HG03097 (cell line): ENCODE data around the gene IST1.
A peak's percentile ranks its signal among the peaks of the same experiment; 100 is the strongest.
"Not testable (repeated sequence)": the region's sequence is repeated elsewhere in the genome, so short reads cannot be mapped to it uniquely, and the experiment has no call there.

ENCODE experiments used
- ATAC-seq: cut with Tn5 transposase; IDR thresholded peaks from one replicate; pipeline ENCODE4 v1.9.1; 2021; ENCODE audit not compliant: unreplicated experiment, low FRiP score

The IST1 gene

DNA sequence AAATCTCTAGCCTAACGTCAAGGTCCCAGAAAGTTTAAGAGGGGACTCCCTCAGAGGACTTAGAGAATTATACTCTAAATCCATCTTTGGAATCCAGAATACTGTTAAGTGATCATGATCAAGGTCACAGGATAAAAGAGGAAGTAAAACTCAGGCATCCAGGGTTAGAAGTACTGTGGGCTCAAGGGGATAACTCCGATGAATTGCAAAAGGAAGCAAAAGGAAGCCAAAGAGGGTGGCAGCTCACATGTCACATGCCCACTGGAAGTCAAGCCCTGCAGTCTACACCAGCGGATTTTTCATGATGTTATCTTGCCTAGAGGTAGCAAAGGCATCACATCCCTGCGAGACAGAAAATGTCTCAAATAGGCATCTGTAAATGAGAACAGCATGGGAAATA, 15.2 kb upstream of the IST1 start:
- no peak for ATAC-seq

- peak; percentile 50 for ATAC-seq
Observed at GRCh38 chr16:71882505-71883167, 12.7 kb upstream of the IST1 start.

DNA sequence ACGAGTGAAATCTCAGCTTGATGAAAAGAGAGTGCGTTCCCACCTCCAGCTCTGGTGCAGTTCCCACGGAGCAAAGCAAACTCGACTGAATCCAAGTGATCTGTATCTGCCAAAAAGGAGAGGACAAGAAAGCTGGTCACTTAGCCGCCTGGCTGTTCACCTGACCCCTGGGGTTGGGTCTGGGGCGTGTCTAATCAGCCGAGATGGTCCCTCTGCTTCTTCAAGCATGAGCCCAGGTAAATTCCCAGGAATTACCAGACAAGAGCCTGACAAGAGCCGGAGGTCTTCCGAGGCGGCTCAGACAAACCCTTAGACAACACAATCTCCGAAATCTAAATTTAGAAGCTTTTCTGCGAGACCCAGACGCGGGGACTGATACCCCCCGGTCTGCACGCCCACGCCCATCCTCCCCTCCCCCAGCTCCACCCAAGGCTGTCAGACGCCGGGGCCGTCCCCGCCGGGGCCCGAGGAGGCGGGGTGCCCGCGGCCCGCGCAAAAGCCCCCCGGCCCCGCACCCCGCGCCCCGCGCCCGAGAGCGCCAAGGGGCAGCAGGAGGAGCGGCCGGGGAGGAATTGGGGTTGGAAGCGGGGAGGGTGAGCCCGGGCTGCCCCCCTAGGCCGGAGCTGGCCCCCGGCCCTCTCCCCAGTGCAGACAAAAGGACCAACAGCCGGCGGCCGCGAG, 12.0 kb upstream of the IST1 start:
- no peak for ATAC-seq

- ATAC-seq, result no peak
Observed at GRCh38 chr16:71883849-71884638, 11.3 kb upstream of the IST1 start, which contains the start of gene ZNF821. Gene ZNF821 (minus strand): TSS chr16:71884182. CDS start chr16:71879946, 4,236 bp downstream.

DNA sequence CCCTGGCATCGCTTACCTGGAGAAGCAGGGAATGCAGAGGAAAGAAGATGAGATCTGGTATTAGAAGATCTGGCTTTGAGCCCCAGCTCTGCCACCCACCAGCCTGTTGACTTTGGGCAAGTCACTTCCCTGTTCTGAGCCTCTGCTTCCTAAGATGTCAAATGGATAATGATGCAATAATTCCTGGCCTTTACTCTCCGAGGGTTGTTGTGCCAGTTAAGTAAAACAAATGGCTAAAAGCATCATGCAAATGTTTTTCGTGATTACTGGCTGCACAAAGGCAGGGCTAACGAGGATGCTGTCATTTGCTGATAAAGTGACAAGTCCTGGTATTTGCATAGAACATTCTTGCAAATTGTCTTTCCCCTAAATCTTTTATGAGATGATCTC, 10.1 kb upstream of the IST1 start:
- no peak for ATAC-seq

GRCh38 chr16:71889147-71889546, 6.2 kb upstream of the IST1 start:
- no peak for ATAC-seq

DNA sequence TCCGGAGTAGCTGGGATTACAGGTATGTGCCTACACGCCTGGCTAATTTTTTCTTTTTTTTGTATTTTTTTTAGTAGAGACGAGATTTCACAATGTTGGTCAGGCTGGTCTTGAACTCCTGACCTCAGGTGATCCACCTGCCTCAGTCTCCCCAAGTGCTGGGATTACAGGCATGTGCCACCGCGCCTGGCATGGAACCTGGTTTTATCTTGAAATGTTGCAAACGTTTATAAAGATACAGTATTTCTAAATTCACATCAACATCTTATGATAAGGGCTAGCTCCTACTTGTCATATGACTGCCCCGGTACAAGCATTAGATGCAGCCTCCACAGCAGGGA, 1.5 kb upstream of the IST1 start:
- ATAC-seq, result no peak

- no peak for ATAC-seq
Observed at GRCh38 chr16:71894229-71894920, 956 bp upstream of the IST1 start.

DNA sequence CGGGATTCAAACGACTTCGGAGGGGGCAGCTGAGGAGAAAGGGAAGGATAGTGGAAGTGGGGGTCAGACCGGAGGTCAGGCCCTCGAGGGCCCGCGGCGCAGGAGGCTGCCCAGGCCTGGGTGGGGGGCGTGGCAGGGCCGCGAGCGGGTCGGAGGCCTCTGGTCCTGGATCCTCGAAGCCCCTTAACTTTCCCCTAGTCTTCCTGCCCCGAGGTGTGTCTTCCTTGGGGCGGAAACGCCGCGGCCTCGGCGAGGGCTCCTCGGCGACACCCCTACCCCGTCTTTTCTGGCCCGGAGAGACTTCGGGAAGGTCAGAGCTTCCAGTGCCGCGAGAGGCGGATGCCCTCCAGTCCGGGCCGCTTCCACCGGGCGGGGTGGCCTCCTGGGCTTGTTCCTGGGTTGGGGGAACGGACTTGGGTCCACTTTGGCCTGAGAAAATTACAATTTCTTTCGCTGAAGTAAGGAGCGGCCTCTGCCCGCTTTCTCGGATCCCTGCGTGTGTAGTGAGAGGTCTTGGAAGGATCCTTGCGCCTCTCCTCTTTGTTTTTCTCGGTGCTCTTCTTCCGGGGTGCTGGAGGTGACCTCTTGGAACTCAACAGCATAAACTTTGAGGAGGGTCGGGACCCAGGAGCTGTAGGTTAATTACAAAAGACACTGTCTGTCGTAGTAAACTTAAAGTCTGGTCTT, 491 bp downstream of the IST1 start:
- ATAC-seq, result peak; percentile 9

DNA sequence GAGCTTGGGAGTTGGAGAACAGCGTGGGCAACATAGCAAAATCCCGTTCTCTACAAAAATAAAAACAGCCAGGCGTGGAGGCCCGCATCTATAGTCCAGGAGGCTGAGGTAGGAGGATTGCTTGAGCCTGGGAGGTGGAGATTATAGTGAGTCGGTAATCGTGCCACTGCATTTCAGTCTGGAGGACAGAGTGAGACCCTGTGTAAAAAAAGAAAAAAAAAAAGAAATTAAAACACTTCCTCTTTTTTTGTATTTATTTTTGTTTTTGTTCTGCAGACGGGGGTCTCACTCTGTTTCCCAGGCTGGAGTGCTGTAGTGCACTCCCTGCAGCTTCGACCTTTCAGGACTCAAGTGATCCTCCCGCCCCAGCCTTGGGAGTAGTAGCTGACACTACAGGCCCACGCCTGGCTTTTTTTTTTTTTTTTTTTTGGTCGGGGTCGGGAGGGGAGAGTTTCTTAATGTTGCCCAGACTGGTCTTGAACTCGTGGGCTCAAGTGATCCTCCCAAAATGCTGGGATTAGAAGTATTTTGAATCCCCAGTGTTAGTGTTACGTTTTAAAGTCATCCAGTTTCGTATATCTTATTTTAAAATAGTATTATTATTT, 1.5 kb downstream of the IST1 start:
- ATAC-seq, result no peak

DNA sequence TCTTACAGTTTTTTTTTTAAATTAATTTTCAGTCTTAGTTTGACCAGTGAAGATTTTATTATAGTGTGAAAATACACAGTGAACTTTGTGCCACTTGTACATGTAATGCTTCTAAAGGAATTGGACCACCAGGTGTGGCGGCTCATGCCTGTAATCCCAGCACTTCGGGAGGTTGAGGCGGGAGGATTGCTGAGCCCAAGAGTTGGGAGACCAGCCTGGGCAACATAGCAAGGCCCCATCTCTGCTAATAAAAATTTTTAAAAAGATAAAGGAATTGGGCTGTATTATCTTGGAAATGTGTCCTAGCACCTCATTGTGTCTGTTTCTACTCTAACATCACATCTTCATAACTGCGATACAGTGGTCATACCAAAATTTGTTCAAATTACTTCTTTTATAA, 3.8 kb downstream of the IST1 start:
- no peak for ATAC-seq

- ATAC-seq, result no peak
Observed at GRCh38 chr16:71902656-71903365, 7.5 kb downstream of the IST1 start.

DNA sequence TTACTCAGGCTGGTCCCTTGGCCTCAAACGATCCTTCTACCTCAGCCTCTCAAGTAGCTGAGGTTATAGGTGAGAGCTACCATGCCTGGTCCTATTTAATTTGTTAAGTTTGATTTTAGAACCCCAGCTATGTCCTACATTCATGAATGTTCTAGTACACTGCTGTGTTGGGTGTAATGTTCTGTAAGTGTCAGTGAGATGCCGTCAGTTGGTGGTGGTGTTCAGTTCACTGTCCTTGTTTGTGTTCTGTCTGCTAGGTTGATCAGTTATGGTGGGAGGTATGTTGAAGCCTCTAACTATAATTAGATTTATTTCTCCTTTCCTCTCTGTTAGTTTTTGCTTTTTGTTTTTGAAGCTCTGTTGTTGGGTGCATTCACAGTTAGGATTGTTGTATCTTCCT, 8.3 kb downstream of the IST1 start:
- no peak for ATAC-seq

DNA sequence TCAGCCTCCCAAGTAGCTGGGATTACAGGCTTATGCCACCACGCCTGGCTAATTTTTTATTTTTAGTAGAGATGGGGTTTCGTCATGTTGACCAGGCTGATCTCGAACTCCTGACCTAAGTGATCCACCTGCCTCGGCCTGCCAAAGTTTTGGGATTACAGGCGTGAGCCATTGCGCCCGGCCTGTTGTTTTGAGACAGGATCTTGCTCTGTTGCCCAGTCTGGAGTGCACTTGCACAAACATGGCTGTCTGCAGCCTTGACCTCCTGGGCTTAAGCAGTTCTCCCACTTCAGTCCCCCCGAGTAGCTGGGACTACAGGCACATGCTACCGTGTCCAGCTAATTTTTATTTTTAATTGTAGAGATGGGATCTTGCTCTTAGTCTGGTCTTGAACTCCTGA, 8.9 kb downstream of the IST1 start:
- no peak for ATAC-seq

DNA sequence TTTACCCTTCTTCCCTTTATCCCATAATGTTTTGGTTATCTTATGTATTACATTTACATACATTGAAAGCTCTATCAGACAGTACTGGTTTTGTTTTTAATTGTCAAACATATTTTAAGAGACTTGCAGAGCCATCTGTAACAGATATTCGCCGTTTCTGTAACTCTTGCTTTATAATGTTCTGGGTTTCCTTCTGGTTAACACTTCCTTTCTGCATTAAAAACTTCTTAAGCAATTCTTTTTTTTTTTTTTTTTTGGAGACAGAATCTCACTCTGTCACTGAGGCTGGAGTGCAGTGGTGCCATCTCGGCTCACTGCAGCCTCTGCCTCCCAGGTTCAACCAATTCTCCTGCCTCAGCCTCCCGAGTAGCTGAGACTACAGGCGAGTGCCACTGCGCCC, 10.4 kb downstream of the IST1 start:
- ATAC-seq, result not testable (repeated sequence)

DNA sequence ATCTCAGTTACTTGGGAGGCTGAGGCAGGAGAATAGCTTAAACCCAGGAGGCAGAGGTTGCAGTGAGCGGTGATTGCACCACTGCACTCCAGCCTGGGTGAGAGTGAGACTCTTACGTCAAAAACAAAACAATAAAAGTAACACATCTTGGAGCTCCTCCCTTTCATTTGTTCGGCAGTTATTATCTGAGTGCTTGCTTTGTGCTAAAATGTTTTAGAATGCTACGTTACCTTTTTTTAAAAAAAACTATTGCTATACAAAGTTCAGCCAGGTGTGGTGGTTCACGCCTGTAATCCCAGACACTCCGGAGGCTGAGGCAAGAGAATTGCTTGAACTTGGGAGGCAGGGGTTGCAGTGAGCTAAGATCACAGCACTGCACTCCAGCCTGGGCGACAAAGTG, 15.8 kb downstream of the IST1 start:
- no peak for ATAC-seq

- no peak for ATAC-seq
Observed at GRCh38 chr16:71912534-71913275, 17.4 kb downstream of the IST1 start.

- ATAC-seq, result no peak
Observed at GRCh38 chr16:71914802-71915201, 19.5 kb downstream of the IST1 start.

- ATAC-seq, result no peak
Observed at GRCh38 chr16:71915350-71915749, 20.0 kb downstream of the IST1 start.
